ENCODE measurements around the gene MINDY2.
"Not testable (repeated sequence)": the region's sequence is repeated elsewhere in the genome, so short reads cannot be mapped to it uniquely, and the experiment has no call there.

Gene MINDY2

GRCh38 chr15:58875343-58875742 is 104.2 kb downstream of the MINDY2 start:
- POLR2A ChIA-PET: no interaction called here

GRCh38 chr15:58876306-58877106 is 105.4 kb downstream of the MINDY2 start:
- ChIA-PET CTCF (interaction anchor here (1.1 to 1.5 kb wide), 3 partner anchors 18 to 85 kb away, joined by 3 to 4 read pairs (median 3); no protein-coding TSS in a partner anchor), POLR2A (no interaction called here)
- no peak for DNase-seq (ENCODE audit: extremely low spot score)
- no peak for TF ChIP-seq CTCF (IDR thresholded peaks at IDR 0.05; ENCODE audit: control extremely low read depth, extremely low read depth, low read depth, missing control alignments)

More at GRCh38 chr15:58875343-58875742, 104.2 kb downstream of the MINDY2 start:
- no peak for DNase-seq (ENCODE audit: extremely low spot score)
- CTCF ChIA-PET: interaction anchor here (1.3 kb wide), 1 partner anchor 647 kb away, joined by 3 read pairs; no protein-coding TSS in a partner anchor
- no peak for TF ChIP-seq CTCF (IDR thresholded peaks at IDR 0.05; ENCODE audit: control extremely low read depth, extremely low read depth, low read depth, missing control alignments)

DNA sequence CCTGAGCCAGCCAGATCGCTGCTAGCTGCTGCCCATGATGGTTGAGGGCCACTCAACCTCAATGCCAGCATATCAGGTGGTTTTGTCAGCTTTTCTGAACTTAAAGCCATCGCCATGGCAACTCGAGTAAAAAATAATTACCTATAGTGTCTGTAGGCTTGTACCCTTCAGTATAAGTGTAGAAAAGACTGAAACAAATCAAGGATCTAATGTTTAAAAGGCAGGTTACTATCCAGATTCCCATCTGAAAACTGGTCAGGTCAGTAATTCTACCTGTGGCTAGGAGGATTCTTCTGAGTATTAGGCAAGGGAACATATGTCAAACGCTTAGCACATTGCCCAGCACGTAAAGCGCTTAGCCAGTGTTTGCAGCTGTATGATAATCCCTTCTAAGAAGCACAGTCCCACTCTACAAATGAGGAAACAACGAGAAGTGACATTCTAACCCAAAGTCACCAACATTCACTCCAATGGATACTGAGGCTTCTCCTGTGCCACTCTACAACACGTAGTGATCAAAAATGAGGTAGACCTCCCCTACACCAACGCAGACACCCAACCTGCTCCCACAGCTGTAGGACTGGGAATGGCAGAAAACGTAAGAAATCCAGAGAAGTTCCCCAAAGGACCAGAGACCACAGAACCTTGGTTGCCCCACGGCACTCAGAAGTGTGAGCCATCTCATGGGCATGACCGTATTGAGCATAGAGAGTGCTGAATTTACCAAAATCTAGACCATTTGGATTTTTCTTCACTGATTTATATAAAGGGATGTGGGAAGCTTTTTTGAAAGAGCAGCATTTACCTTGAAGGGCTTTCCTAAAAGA is 107.1 kb downstream of the MINDY2 start:
- no peak for DNase-seq (ENCODE audit: extremely low spot score)
- no peak for TF ChIP-seq CTCF (IDR thresholded peaks at IDR 0.05; ENCODE audit: control extremely low read depth, extremely low read depth, low read depth, missing control alignments)
- ChIA-PET POLR2A (no interaction called here), CTCF (interaction anchor here (1.2 kb wide), 3 partner anchors 26 to 623 kb away, joined by 3 to 4 read pairs (median 3); no protein-coding TSS in a partner anchor)

GRCh38 chr15:58880320-58880719 is 109.2 kb downstream of the MINDY2 start:
- POLR2A ChIA-PET: no interaction called here
- CTCF ChIA-PET: interaction anchor here (0.8 to 1.6 kb wide), 4 partner anchors 45 to 652 kb away, joined by 3 to 6 read pairs (median 3); partner anchors contain the start of gene MINDY2
- TF ChIP-seq CTCF (IDR thresholded peaks at IDR 0.05; ENCODE audit: control extremely low read depth, extremely low read depth, low read depth, missing control alignments): no peak
- no peak for DNase-seq (ENCODE audit: extremely low spot score)

- no peak for TF ChIP-seq CTCF (IDR thresholded peaks at IDR 0.05; ENCODE audit: control extremely low read depth, extremely low read depth, low read depth, missing control alignments)
- ChIA-PET CTCF (interaction anchor here (0.8 to 1.3 kb wide), 4 partner anchors 10 to 654 kb away, joined by 3 to 4 read pairs (median 3); partner anchors contain the start of gene MINDY2), POLR2A (no interaction called here)
- no peak for DNase-seq (ENCODE audit: extremely low spot score)
Observed at GRCh38 chr15:58882243-58882642, 111.1 kb downstream of the MINDY2 start.

DNA sequence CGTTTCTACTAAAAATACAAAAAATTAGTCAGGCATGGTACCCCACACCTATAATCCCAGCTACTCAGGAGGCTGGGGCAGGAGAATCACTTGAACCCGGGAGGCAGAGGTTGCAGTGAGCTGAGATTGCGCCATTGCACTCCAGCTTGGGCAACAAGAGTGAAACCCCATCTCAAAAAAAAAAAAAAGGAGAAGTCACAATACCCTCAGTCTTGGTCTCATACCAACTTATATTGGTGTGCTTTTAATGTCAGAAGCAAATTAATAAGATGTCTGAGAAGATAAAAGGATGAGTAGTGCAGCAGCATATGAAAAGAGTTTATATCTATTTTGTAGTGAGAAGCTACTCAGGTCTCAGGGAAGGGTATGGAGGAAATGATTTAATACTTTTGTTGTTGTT is 112.8 kb downstream of the MINDY2 start:
- CTCF ChIA-PET; DNase-seq (ENCODE audit: extremely low spot score): not testable (repeated sequence)
- POLR2A ChIA-PET: interaction anchor here (0.5 kb wide), 1 partner anchor 32 kb away, joined by 3 read pairs; no protein-coding TSS in a partner anchor

Data from GM10248 (cell line).